HG03139 (cell line): Measurements from ENCODE around the gene HDDC2.

Experiments
- ATAC-seq: cut with Tn5 transposase; IDR thresholded peaks from one replicate; pipeline ENCODE4 v1.9.1; 2021; ENCODE audit not compliant: unreplicated experiment

Gene HDDC2

DNA sequence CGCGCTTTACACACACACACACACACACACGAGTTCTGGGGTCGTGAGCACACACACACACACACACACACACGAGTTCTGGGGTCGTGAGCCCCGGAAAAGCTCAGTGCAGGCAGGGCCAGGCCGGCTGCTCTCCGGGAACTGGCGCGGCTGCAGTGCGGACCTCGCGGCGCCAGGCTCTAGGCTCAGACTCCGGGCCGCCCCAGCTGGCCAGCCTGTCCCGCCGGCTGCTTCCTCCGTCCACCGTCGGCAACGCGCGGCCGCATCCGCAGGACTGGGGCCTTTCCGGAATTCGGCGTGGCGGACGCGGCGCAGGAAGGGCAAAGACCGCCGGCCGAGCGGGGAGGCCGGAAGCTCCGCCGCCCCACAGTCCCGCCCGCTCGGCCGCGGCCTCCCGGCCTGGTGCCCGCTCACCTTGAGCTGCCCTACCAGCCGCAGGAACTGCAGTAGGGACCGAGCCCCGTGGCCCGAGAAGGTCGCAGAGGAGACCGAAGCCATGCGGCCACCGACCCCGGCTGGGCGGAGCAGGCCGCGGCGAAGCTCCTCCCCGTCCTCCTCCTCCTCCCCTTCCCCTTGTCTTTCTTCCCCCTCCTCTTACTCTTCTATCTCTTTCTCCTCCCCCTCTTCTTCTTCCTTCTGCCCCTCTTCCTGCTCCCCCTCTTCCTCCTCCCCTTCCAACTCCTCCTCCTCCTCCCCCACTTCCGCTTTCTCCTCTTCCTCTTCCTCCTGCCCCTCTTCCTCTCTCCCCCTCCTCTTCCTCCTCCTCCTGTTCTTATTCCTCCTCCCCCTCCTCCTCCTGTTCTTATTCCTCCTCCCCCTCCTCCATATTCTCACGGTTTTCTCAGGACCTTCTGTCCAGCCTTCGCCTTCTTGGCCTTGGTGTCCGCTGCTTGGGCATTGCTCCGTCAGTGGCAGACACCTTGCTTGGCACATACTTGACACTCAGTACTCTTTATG lies at the start of gene HDDC2:
Gene HDDC2 (minus strand): TSS at position 533 of the 957 bp plus-strand sequence. CDS start 35 bp downstream, at position 498.
- ATAC-seq = peak; percentile 87

DNA sequence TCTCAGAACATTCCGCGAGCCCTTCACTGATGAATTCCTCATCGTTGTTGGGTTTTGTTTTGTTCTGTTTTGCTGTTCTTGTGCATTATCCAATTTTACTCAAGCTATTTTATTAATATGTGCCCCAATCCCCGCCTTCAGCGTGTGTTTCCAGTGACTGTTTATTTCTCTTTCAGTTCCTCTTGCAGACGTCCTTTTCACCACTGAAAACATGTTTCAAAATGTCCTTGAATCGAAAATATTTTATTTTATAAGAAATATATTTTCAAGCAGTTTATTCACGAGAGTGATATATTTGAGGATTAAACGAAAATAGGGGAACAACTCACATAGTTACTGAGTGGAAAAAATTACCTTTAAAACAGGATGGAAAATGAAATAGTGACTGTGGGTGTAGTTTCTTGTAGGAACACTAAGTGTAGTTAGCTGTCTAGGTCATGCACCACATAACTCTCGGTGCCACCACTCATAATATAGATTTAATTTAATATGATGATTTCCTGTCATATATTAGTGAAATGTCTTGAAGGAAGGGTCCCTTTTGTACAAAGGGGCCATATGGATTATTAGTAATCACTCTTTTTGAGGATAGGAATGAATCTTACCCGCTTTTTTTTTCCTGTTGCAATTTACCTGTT lies 45.3 kb upstream of the HDDC2 start:
- ATAC-seq = peak; percentile 70

GRCh38 chr6:125346201-125346925 lies 44.6 kb upstream of the HDDC2 start:
- peak; percentile 49 for ATAC-seq

- no peak for ATAC-seq
Measured at GRCh38 chr6:125341460-125341859, 39.7 kb upstream of the HDDC2 start.

DNA sequence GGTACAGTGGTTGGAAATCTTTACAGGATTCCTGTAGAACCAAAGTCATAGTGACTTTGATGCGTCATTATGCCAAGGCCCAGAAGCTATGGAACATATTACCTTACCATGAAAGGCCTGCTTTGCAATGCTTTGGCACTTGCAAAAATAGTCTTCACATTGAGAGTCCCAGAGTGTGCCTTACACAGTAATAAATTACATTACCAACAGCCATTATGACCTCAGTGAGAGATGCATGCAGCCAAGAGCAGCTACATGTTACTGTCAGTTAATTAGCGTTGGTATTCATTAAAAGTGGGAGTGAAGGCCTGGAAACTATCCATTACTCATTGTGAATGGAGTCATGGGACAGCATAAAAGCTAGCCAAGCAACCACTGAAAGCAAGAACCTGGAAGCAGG lies 39.2 kb upstream of the HDDC2 start:
- no peak for ATAC-seq

DNA sequence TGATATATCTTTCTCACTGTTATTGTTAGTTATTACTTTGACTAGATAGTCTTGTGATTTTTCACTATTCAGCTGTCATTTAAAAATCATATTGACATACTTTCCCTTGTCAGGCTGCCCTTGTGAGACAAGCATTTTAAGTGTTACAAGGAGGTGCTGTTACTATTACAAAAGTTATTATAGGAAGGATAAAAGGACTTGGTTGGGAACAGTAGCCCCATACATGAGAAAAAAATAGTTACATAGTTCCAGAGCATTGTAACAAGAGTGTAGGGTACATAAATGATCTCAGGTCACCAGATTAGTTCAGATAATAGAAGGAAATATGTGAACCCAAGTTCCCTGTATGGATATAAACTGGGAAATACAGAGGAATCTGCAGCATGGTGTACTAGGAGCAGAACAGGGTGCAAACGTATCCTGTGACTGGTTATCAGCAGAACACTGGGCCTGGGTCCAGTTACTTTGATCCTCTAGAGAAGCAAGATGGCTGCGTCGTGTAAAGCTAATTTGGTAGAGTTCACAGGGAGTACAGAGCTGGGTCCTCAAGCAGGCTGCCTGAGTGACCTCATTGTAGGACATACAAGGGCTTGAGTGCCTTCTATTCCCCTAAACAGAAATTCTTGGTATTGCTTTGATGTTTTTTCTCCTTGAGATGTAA lies 38.5 kb upstream of the HDDC2 start:
- no peak for ATAC-seq

DNA sequence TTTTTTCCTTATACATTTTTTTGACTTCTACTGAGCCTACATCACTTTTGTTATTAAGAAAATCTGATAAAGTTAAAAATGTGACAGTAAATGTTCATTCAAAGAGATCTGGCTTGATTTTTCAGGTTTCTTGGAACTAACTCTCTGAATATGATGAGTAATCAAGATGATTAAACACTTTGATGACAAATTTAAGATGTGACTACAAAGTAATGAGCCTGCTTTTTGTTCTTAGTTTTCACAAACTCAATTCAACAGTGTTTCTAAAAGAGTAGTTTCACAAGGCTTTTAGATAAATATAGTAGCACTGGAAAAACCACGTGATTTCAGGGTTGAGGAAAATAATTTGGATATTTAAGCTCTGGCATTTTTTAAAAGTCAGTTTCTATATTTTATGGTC lies 37.9 kb upstream of the HDDC2 start:
- no peak for ATAC-seq

DNA sequence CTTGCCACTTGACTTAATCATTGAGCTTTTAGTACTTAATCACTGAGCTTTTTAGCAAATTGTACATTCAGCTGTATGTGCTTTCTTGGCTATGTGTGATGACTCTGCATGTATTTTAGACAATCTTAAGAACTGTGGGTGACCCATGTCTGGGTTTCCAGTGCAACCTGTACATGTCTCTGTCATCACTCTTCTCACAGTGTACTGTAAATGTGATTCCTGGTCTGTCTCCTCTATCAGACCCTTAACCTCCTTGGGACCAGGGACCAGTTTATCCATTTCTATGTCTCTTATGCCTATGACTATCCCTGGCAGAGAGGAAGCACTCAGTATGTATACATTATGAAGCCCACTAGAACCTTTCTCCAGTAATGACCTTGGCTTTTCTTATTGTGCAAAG lies 36.6 kb upstream of the HDDC2 start:
- no peak for ATAC-seq

GRCh38 chr6:125337706-125338105 lies 35.9 kb upstream of the HDDC2 start:
- ATAC-seq = no peak

- no peak for ATAC-seq
Measured at GRCh38 chr6:125332664-125333063, 30.9 kb upstream of the HDDC2 start.

DNA sequence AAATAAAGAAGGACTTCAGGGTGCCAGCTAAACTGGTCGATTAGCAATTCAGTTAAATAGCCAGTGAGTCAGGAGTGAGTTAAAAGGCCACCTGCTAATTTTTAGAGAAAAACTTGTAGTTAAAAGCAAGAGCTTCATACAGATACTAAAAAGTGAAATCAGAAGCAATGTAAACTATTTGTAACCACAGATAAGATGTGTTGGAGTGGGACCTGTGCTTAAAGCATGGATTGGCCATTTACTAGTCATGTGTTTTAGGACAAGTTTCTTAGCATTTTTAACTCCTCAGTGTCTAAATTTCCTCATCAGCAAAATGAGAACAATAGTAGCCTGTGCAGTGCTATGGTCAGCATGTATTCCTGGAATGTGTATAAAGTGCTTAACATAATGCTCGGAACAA lies 23.8 kb upstream of the HDDC2 start:
- no peak for ATAC-seq

DNA sequence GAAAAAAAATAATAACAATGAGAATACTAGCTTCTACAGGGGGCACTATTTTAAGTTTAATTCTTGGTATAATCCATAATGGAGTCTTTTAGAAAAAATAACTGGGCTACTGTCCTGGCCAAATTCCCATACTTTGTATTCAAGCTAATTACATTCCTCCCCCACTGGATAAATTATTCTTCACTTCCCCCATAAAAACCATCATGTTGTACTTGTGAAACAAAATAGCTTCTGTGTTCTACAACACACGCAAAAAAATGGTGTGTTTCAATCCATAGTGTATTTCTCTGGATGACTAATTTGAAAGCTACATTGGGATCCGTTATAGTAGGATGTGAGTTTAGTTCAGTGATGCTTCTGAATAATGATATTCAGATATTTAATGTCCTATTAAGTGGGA lies 21.6 kb upstream of the HDDC2 start:
- ATAC-seq = no peak

GRCh38 chr6:125316621-125317020 lies 14.9 kb upstream of the HDDC2 start:
- no peak for ATAC-seq

GRCh38 chr6:125315548-125315947 lies 13.8 kb upstream of the HDDC2 start:
- ATAC-seq = no peak

- ATAC-seq = peak; percentile 90
Measured at GRCh38 chr6:125314009-125314581, 12.3 kb upstream of the HDDC2 start.

DNA sequence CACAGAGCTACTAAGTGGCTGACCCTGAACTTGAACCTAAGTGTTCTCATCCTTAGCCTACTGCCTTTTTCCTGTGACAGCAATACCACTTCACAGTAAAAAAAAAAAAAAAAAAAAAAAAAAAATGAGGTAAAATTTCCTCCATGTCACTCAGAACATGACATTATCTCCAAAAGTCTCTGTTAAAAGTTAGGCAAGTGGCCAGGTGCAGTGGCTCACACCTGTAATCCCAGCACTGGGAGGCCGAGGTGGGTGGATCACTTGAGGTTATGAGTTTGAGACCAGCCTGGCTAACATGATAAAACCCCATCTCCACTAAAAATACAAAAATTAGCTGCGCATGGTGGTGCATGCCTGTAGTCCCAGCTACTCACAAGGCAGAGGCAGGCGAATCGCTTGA lies 11.2 kb upstream of the HDDC2 start:
- ATAC-seq = no peak

GRCh38 chr6:125312478-125312877 lies 10.7 kb upstream of the HDDC2 start:
- ATAC-seq = no peak

DNA sequence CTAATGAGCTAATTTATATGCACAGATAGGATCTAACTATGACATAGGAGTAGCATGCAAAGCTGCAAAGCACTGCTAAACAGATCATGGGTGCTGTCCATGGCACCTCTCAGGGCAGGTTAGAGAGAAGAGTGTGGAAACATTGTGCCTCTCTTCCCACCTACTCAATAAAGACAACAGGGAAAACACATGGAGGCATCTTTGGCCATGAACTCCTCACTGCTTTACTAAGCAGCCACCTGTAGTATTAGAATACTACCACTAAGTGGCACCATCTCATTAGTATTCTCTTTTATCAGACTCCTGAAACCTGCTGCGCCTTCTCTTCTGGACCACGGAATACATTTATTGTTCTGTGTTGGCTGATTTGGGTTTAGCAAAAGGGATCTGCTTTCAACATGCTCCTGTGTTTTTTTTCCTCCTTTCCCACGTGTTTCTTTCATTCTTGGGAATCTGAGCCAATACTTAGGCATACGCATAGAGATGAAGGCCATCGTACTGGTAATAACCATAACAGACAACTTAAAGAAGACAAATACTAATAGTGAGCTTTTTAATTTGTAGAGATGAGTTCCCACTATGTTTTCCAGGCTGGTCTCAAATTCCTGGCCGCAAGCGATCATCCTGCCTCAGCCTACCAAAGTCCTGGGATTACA lies 9.4 kb upstream of the HDDC2 start:
- peak; percentile 67 for ATAC-seq

- no peak for ATAC-seq
Measured at GRCh38 chr6:125307964-125308615, 6.3 kb upstream of the HDDC2 start.
